ENCODE results near the gene ABCC9.
A peak's percentile ranks its signal among the peaks of the same experiment; 100 is the strongest.
"Not testable (repeated sequence)": the region's sequence is repeated elsewhere in the genome, so short reads cannot be mapped to it uniquely, and the experiment has no call there.

ABCC9 gene

GRCh38 chr12:21907948-21908837 is 33.0 kb downstream of the ABCC9 start:
- H3K4me3 ChIP-seq (ENCODE audit: control insufficient read depth, low read depth, low read length) = no peak overlapping the region
- no peak for DNase-seq (ENCODE audit: low read depth)
- TF ChIP-seq CTCF (conservative IDR thresholded peaks at IDR 0.05; ENCODE audit: control insufficient read depth, insufficient read depth, low read depth, low read length) = no peak

- no peak for TF ChIP-seq CTCF (conservative IDR thresholded peaks at IDR 0.05; ENCODE audit: control insufficient read depth, insufficient read depth, low read depth, low read length)
- DNase-seq (ENCODE audit: low read depth) = peak; percentile 85
- no peak overlapping the region for H3K4me3 ChIP-seq (ENCODE audit: control insufficient read depth, low read depth, low read length)
These were observed 34.2 kb downstream of the ABCC9 start for GRCh38 chr12:21906919-21907493.

GRCh38 chr12:21899532-21899931 is 41.7 kb downstream of the ABCC9 start:
- not testable (repeated sequence) for DNase-seq (ENCODE audit: low read depth); H3K4me3 ChIP-seq (ENCODE audit: control insufficient read depth, low read depth, low read length)

GRCh38 chr12:21895651-21896050 is 45.6 kb downstream of the ABCC9 start:
- no peak for TF ChIP-seq CTCF (conservative IDR thresholded peaks at IDR 0.05; ENCODE audit: control insufficient read depth, insufficient read depth, low read depth, low read length)

GRCh38 chr12:21894792-21895595 is 46.2 kb downstream of the ABCC9 start:
- no peak for TF ChIP-seq CTCF (conservative IDR thresholded peaks at IDR 0.05; ENCODE audit: control insufficient read depth, insufficient read depth, low read depth, low read length)
- peak; percentile 16 for DNase-seq (ENCODE audit: low read depth)

More at GRCh38 chr12:21895651-21896050, 45.6 kb downstream of the ABCC9 start:
- H3K4me3 ChIP-seq (ENCODE audit: control insufficient read depth, low read depth, low read length) = no peak overlapping the region
- no peak for DNase-seq (ENCODE audit: low read depth)

GRCh38 chr12:21893924-21894323 is 47.3 kb downstream of the ABCC9 start:
- TF ChIP-seq CTCF (conservative IDR thresholded peaks at IDR 0.05; ENCODE audit: control insufficient read depth, insufficient read depth, low read depth, low read length) = no peak
- no peak overlapping the region for H3K4me3 ChIP-seq (ENCODE audit: control insufficient read depth, low read depth, low read length)
- DNase-seq (ENCODE audit: low read depth) = no peak

More at GRCh38 chr12:21894792-21895595, 46.2 kb downstream of the ABCC9 start:
- H3K4me3 ChIP-seq (ENCODE audit: control insufficient read depth, low read depth, low read length) = no peak overlapping the region

Measured in fibroblast of mammary gland (primary cell).